ENCODE measurements around the gene PTPDC1. TPM values are rescaled to one million over a fixed set of nuclear protein-coding genes. Genes with fewer than 3 reads are reported as not detected.

PTPDC1 gene
- total and polyA plus RNA-seq, 9 donors = 6.2 to 9.0 (median 7.2) TPM

DNA sequence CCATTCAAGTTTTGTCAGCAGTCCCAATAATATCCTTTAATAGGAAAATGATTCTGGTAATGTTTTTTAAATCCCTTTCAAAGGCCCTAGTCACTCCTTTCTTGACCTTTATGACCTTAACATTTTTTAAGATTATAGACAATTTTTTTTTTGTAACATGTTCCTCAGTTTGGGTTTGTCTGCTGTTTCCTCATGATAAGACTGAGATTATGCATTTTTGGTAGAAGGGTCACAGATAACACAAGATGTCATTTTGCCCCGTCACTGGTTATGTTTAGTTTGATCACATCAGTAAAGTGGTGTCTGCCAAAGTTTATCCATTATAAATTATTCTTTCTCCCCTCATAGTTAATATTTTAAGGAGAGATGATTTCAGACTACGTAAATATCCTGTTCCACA is 16.0 kb upstream of the PTPDC1 start:
- peaks cover 3% of the 10 kb centered on the region for H3K9me3 ChIP-seq (replicated peaks; ENCODE audit: control insufficient read depth, low read depth, low read length)
- DNase-seq = no peak
- no peaks in the 10 kb centered on the region for H3K4me1 ChIP-seq (ENCODE audit: control insufficient read depth, insufficient read depth, low read length)
- no peaks in the 10 kb centered on the region for H3K36me3 ChIP-seq (ENCODE audit: control insufficient read depth, insufficient read depth, low read length)
- no peak overlapping the region for H3K4me3 ChIP-seq (ENCODE audit: low read length)
- no CpG with 5 or more reads among the region's 2 CpGs for WGBS (ENCODE audit: insufficient coverage)
- H3K27ac ChIP-seq (ENCODE audit: low read length) = no peak overlapping the region
- no peaks in the 10 kb centered on the region for H3K27me3 ChIP-seq (ENCODE audit: control insufficient read depth, insufficient read depth, low read length)

DNA sequence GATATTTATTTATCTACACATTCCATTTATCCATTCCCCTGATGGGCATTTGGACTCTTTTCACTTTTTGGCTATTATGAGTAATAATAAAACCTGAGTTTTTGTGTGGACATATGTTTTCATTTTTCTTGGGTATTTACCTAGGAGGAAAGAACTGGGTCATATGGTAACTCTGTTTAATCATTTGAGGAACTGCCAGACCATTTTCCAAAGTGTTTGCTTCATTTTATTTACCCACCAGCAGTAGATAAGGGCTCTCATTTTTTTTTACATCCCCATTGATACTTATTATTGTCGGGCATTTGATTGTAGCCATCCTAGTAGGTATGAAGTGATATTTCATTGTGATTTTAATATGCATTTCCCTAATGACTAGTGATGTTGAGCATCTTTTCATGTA is 7.7 kb upstream of the PTPDC1 start:
- WGBS (ENCODE audit: insufficient coverage) = no CpG with 5 or more reads among the region's 1 CpG
- Histone ChIP-seq H3K9me3 (replicated peaks; ENCODE audit: control insufficient read depth, low read depth, low read length) (no peaks in the 10 kb centered on the region), H3K4me3 (ENCODE audit: low read length) (no peak overlapping the region), H3K27ac (ENCODE audit: low read length) (no peak overlapping the region), H3K36me3 (ENCODE audit: control insufficient read depth, insufficient read depth, low read length) (peaks cover 10% of the 10 kb centered on the region), H3K27me3 (ENCODE audit: control insufficient read depth, insufficient read depth, low read length) (no peaks in the 10 kb centered on the region), H3K4me1 (ENCODE audit: control insufficient read depth, insufficient read depth, low read length) (no peaks in the 10 kb centered on the region)
- DNase-seq = no peak

DNA sequence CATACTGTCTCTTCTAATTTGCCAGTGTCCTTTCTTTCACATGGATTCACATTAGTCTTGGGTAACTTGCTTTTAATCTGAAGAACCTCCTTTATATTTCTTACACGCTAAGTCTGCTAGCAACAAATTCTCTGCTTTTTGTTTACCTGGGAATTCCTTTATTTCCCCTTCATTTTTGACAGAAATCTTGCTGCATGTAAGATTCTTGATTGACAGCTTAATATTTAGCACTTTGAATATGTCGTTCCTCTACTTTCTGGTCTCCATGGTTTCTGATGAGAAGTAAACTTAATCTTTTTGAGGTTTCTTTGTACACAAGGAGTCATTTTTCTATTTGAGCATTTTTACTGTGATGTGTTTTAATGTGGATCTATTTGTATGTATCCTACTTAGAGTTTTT is 6.2 kb upstream of the PTPDC1 start:
- H3K36me3 ChIP-seq (ENCODE audit: control insufficient read depth, insufficient read depth, low read length) = peaks cover 10% of the 10 kb centered on the region
- no peaks in the 10 kb centered on the region for H3K9me3 ChIP-seq (replicated peaks; ENCODE audit: control insufficient read depth, low read depth, low read length)
- no CpG with 5 or more reads among the region's 2 CpGs for WGBS (ENCODE audit: insufficient coverage)
- no peak overlapping the region for H3K27ac ChIP-seq (ENCODE audit: low read length)
- H3K27me3 ChIP-seq (ENCODE audit: control insufficient read depth, insufficient read depth, low read length) = no peaks in the 10 kb centered on the region
- no peak for DNase-seq
- no peak overlapping the region for H3K4me3 ChIP-seq (ENCODE audit: low read length)
- no peaks in the 10 kb centered on the region for H3K4me1 ChIP-seq (ENCODE audit: control insufficient read depth, insufficient read depth, low read length)

DNA sequence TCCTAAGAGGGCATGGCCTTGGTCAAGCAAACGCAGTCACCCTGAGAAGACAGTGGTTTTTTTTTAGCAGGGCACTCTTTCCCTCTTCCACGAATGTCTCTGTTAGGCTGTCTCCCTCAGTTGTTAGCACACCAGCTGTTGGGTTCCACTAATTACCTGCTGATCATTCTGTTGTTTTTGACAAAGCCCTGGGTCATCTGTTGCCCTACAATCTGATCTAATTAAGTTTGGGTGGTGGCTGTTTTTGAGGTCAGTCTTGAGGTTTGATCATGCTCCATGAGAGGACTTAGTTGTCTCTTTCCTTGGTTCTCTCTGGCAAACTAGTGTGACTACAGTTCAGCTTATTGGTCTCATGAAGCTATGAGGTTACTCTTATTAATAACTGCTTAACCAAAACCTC is 5.0 kb upstream of the PTPDC1 start:
- WGBS (ENCODE audit: insufficient coverage) = 71% methylated on average over 2 of the region's 2 CpGs
- no peak overlapping the region for H3K4me3 ChIP-seq (ENCODE audit: low read length)
- no peaks in the 10 kb centered on the region for H3K27me3 ChIP-seq (ENCODE audit: control insufficient read depth, insufficient read depth, low read length)
- no peak overlapping the region for H3K27ac ChIP-seq (ENCODE audit: low read length)
- no peak for DNase-seq
- no peaks in the 10 kb centered on the region for H3K9me3 ChIP-seq (replicated peaks; ENCODE audit: control insufficient read depth, low read depth, low read length)
- no peaks in the 10 kb centered on the region for H3K4me1 ChIP-seq (ENCODE audit: control insufficient read depth, insufficient read depth, low read length)
- peaks cover 7% of the 10 kb centered on the region for H3K36me3 ChIP-seq (ENCODE audit: control insufficient read depth, insufficient read depth, low read length)

DNA sequence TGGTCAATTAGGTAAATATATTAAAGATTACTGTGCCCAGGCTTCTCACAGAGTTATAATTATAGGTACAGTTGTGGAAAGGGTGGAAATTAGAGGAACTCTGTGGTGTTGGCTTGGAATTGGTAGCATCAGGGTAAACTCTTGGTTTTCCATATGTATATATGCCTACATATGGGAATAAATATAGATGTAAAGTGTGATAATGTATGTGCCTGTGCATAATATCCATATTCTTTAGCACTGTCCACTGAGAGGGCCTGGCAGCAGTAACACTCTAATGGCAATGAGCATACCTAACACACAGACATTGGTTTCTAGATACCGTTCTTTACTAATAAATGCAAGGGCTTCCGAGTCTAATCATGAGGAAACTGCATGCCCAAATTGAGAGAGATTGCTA is 4.0 kb upstream of the PTPDC1 start:
- H3K4me3 ChIP-seq (ENCODE audit: low read length) = no peak overlapping the region
- no peaks in the 10 kb centered on the region for H3K9me3 ChIP-seq (replicated peaks; ENCODE audit: control insufficient read depth, low read depth, low read length)
- no peak overlapping the region for H3K27ac ChIP-seq (ENCODE audit: low read length)
- WGBS (ENCODE audit: insufficient coverage) = no CpG with 5 or more reads among the region's 2 CpGs
- no peaks in the 10 kb centered on the region for H3K4me1 ChIP-seq (ENCODE audit: control insufficient read depth, insufficient read depth, low read length)
- H3K36me3 ChIP-seq (ENCODE audit: control insufficient read depth, insufficient read depth, low read length) = peaks cover 6% of the 10 kb centered on the region
- no peak for DNase-seq
- no peaks in the 10 kb centered on the region for H3K27me3 ChIP-seq (ENCODE audit: control insufficient read depth, insufficient read depth, low read length)

DNA sequence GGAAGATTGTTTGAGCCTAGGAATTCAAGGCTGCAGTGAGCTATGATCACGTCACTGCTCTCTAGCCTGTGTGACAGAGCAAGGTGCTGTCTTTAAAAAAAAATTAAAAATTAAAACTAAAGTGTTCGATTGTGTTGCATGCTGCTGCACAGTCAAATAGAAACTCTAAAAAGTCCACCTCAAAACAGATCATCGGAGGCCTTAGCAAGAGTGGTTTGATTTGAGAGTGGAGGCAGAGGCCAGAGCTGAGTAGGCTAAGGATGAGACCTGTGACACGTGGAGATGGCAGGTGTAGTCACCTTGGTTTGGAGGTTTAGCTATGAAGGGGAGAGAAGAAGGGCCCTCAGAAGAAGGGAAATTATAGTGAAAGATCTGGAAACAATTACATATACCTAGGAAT is 2.8 kb upstream of the PTPDC1 start:
- Histone ChIP-seq H3K27me3 (ENCODE audit: control insufficient read depth, insufficient read depth, low read length) (no peaks in the 10 kb centered on the region), H3K9me3 (replicated peaks; ENCODE audit: control insufficient read depth, low read depth, low read length) (no peaks in the 10 kb centered on the region), H3K4me1 (ENCODE audit: control insufficient read depth, insufficient read depth, low read length) (no peaks in the 10 kb centered on the region), H3K4me3 (ENCODE audit: low read length) (no peak overlapping the region), H3K27ac (ENCODE audit: low read length) (no peak overlapping the region), H3K36me3 (ENCODE audit: control insufficient read depth, insufficient read depth, low read length) (peaks cover 6% of the 10 kb centered on the region)
- WGBS (ENCODE audit: insufficient coverage) = no CpG with 5 or more reads among the region's 4 CpGs
- DNase-seq = no peak

DNA sequence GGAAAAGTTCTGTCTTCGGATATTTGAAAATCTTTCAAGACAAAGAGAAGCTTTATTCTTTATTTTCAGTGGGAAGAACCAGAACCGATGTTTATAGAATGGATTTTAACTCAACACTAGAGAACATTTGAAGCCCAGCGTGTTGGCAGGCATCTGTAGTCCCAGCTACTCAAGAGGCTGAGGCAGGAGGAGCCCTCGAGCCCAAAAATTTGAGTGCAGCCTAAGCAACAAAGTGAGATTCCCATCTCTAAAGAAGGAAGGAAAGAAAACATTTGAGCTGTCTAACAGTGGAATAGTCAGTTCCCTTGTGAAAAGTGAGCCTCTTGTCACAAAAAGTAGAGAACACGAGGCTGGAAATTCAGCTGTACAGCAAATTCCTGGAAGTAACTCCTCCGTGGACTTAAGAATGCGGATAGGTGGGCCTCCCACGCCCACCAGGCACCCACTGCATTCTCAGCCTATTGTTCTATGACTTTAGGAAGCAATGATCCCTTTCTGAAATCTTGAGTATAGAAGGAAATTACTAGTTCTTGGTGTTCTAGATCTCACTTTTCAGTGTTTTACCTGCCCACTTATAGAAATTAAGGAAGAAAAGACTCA is 2.3 kb upstream of the PTPDC1 start:
- no peak overlapping the region for H3K4me3 ChIP-seq (ENCODE audit: low read length)
- H3K4me1 ChIP-seq (ENCODE audit: control insufficient read depth, insufficient read depth, low read length) = no peaks in the 10 kb centered on the region
- no peak overlapping the region for H3K27ac ChIP-seq (ENCODE audit: low read length)
- no peaks in the 10 kb centered on the region for H3K9me3 ChIP-seq (replicated peaks; ENCODE audit: control insufficient read depth, low read depth, low read length)
- no peaks in the 10 kb centered on the region for H3K27me3 ChIP-seq (ENCODE audit: control insufficient read depth, insufficient read depth, low read length)
- peak; percentile 25 for DNase-seq
- 45% methylated on average over 2 of the region's 8 CpGs for WGBS (ENCODE audit: insufficient coverage)
- H3K36me3 ChIP-seq (ENCODE audit: control insufficient read depth, insufficient read depth, low read length) = peaks cover 6% of the 10 kb centered on the region

DNA sequence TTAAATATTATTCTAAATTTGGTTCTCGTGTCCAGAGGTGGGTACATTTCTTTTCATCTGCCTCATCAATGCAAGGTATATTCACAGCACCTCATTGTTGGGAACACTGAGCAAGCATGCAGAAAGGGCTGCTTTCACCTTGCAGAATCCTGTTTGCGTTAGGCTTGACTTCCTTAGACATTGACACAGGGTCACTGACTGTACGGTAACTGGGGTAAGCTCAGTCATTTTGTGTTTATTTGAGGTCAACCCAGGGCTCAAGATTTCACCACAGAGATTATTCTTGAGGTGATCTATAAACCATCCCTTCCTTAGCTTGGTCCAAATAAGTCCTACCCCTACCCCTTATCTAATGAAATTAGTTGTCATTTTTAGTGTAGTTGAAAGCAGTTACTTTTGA is 1.7 kb upstream of the PTPDC1 start:
- no peak overlapping the region for H3K27ac ChIP-seq (ENCODE audit: low read length)
- 100% methylated on average over 1 of the region's 3 CpGs for WGBS (ENCODE audit: insufficient coverage)

DNA sequence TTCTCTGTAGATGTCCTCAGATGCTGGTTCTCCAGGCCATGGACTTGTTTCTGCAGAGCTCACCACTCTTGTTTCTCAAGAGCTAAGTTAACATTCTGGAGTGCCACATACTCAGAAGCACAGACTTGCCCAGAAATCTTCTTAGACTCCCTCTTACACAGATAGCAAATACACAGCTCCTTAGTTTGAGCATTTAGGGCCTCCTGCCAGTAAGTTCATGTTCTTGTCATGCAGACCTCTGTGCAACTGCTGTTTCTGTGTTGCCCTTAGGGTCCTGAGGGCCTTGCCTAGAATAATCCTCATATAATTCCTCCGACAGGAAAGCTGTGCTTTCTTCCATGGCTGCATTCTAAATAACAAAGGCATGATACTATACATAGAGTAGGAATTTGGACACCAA is 1.3 kb upstream of the PTPDC1 start:
- Histone ChIP-seq H3K27ac (ENCODE audit: low read length) (no peak overlapping the region), H3K4me1 (ENCODE audit: control insufficient read depth, insufficient read depth, low read length) (no peaks in the 10 kb centered on the region), H3K9me3 (replicated peaks; ENCODE audit: control insufficient read depth, low read depth, low read length) (no peaks in the 10 kb centered on the region), H3K27me3 (ENCODE audit: control insufficient read depth, insufficient read depth, low read length) (no peaks in the 10 kb centered on the region), H3K36me3 (ENCODE audit: control insufficient read depth, insufficient read depth, low read length) (peaks cover 4% of the 10 kb centered on the region), H3K4me3 (ENCODE audit: low read length) (no peak overlapping the region)
- no peak for DNase-seq
- no CpG with 5 or more reads among the region's 1 CpG for WGBS (ENCODE audit: insufficient coverage)

More for the DNA sequence above, 1.7 kb upstream of the PTPDC1 start:
- H3K36me3 ChIP-seq (ENCODE audit: control insufficient read depth, insufficient read depth, low read length) = peaks cover 6% of the 10 kb centered on the region
- H3K4me1 ChIP-seq (ENCODE audit: control insufficient read depth, insufficient read depth, low read length) = no peaks in the 10 kb centered on the region
- no peaks in the 10 kb centered on the region for H3K27me3 ChIP-seq (ENCODE audit: control insufficient read depth, insufficient read depth, low read length)
- no peak overlapping the region for H3K4me3 ChIP-seq (ENCODE audit: low read length)
- no peaks in the 10 kb centered on the region for H3K9me3 ChIP-seq (replicated peaks; ENCODE audit: control insufficient read depth, low read depth, low read length)
- no peak for DNase-seq

DNA sequence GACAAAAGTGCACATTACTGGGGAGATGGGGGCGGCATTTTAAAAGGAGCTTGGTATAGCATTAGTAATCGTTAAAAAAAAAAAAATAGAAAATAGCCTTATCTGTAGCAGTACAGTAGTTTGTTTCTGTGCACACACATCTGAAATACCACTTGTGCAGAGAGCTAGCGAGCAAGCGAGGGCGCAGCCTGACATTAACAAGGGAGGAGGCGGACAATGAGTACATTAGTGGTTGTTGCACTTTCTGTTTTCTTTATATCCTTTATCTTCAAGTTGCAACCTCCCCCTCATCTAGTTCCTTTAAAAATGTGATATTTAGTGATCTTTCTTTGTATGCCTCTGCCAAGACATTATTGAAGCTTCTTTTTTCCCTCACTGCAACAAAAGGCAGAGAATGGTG is 880 bp upstream of the PTPDC1 start:
- H3K4me3 ChIP-seq (ENCODE audit: low read length) = no peak overlapping the region

DNA sequence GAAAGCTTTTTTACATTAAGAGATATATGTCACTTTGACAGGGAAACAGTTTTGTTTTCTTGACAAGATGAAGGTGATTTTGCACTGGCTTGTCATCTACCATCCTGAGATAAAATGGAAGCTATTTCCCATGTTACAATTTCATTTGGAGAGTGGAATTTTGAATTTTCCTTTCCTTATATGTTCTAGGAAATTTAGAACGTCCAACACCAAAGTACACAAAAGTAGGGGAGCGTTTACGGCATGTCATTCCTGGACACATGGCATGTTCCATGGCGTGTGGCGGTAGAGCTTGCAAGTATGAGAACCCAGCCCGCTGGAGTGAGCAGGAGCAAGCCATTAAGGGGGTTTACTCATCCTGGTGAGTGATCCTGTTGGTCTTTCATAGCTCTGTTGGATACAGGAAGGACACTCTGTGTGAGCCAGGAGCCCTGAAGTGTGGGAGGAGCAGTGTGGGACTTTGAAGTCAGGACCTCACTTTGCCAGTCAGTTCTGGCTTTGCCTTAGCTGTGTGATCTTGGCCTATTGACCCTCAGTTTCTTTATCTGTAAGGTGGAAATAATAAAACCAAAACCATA is 887 bp downstream of the PTPDC1 start:
- no peaks in the 10 kb centered on the region for H3K27me3 ChIP-seq (ENCODE audit: control insufficient read depth, insufficient read depth, low read length)

More for the DNA sequence above, 880 bp upstream of the PTPDC1 start:
- DNase-seq = peak; percentile 26
- H3K27me3 ChIP-seq (ENCODE audit: control insufficient read depth, insufficient read depth, low read length) = no peaks in the 10 kb centered on the region
- H3K4me1 ChIP-seq (ENCODE audit: control insufficient read depth, insufficient read depth, low read length) = no peaks in the 10 kb centered on the region
- H3K27ac ChIP-seq (ENCODE audit: low read length) = no peak overlapping the region
- WGBS (ENCODE audit: insufficient coverage) = no CpG with 5 or more reads among the region's 6 CpGs
- no peaks in the 10 kb centered on the region for H3K9me3 ChIP-seq (replicated peaks; ENCODE audit: control insufficient read depth, low read depth, low read length)
- H3K36me3 ChIP-seq (ENCODE audit: control insufficient read depth, insufficient read depth, low read length) = peaks cover 4% of the 10 kb centered on the region

More for the DNA sequence above, 887 bp downstream of the PTPDC1 start:
- 92% methylated on average over 4 of the region's 6 CpGs for WGBS (ENCODE audit: insufficient coverage)
- Histone ChIP-seq H3K4me1 (ENCODE audit: control insufficient read depth, insufficient read depth, low read length) (no peaks in the 10 kb centered on the region), H3K9me3 (replicated peaks; ENCODE audit: control insufficient read depth, low read depth, low read length) (no peaks in the 10 kb centered on the region), H3K27ac (ENCODE audit: low read length) (no peak overlapping the region), H3K4me3 (ENCODE audit: low read length) (no peak overlapping the region), H3K36me3 (ENCODE audit: control insufficient read depth, insufficient read depth, low read length) (no peaks in the 10 kb centered on the region)
- no peak for DNase-seq

Data from muscle of leg (tissue), 11 donors.